Nucleus accumbens (tissue), 56 donors: ENCODE measurements around the gene INSR.

Experiments used
- DNase-seq, 56 donors: peaks; one replicate each; lab custom pipeline; 2025; lab: John Stamatoyannopoulos, UW

The INSR gene

DNA sequence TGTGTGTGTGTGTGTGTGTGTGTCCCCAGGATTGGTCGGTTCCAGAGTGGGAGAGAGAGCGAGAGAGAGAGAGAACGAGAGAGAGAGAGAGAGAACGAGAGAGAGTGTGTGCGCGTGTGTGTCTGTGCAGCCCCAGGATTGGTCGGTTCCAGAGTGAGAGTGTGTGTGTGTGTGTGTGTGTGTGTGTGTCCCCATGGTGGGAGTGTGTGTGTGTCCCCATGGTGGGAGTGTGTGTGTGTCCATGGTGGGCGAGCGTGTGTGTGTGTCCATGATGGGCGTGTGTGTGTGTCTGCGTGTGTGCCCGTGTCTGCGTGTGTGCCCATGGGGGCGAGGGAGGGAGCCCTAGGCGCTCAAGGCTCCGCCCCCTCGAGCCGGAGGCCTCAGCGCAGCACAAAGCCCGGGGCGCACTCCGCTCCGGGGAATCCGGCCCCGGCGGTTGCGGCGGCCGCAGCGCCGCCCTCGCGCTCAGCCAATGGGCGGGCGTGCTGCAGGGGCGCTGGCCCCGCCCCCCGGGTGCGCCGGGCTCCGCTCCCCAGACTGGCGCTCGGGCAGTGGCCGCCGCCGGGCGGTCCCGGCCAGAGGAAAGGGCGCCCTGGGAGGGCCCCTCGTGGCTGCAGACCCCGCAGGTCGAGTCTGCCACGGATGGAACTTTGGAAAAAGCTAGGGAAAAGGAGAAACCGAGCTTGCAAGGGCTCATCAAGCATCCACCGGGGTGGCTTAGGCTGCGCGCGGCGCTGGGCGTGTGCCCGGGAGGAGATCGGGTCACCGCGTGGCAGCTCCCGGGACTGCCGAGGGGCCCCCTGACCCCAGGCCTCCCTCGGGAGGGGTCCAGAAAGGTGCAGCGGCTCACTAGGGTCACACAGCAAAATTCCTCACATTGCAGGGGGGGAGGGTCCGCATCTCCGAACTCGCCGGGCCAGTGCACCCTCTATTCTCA lies 96.2 kb downstream of the INSR start:
- DNase-seq = peak in 55 of 56 donors; percentile 46 to 93 (median 84)

DNA sequence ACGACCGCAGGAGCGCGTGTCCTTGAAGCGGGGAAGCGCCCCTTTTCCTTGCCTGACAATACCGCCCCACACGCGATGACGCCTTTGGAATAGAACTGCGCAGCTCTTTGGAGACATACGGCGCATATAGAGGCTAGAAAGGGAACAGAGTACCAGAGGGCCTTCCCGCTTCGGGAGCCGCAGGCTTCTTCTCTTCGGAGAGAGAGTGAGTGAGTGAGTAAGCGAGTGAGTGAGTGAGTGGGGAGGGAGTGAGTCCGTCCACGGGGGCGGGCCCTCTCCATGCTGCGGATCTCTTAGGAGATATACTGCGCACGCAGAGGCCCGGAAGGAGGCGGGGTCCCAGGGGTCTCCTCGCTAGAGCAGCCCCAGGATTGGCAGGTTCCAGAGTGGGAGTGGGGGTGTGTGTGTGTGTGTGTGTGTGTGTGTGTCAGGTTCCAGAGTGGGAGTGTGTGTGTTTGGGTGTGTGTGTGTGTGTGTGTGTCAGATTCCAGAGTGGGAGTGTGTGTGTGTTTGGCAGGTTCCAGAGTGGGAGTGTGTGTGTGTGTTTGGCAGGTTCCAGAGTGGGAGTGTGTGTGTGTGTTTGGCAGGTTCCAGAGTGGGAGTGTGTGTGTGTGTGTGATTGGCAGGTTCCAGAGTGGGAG lies 97.0 kb downstream of the INSR start:
- peak; percentile 36 to 90 (median 77) for DNase-seq

DNA sequence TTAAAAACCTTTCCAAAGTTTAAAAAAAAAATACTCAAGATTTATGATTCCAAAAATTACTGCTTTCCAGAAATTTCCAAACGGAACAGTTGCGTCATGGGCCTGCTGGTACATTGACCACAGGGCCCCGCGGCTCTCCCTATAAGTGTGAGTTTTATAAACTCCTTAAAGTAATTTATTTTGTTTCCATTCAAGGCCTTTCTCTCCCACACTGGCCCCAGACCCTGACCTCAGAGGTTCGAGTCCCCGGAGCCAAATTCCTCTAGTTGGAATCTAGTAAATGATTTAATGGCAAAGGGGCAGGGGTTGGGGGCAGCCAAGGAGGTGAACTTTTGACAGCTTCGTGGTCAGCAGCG lies 97.5 kb downstream of the INSR start:
- DNase-seq = no peak

DNA sequence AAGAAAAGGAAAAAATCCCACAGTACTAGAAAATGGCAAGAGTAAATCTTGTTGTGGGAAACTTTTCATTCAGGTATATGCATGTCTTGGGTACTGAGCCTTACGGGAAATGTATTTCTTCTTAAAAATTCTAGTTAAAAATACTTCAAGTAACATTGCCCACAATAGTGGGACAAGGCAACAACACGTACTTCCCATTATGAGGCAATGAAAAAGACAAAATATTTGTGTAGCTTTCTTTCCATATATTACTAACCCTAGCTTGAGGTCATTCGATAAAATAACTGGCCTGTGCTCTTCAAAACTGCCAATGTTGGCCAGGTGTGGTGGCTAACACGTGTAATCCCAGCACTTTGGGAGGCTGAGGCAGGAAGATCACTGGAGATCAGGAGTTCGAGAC lies 99.2 kb downstream of the INSR start:
- no peak for DNase-seq

DNA sequence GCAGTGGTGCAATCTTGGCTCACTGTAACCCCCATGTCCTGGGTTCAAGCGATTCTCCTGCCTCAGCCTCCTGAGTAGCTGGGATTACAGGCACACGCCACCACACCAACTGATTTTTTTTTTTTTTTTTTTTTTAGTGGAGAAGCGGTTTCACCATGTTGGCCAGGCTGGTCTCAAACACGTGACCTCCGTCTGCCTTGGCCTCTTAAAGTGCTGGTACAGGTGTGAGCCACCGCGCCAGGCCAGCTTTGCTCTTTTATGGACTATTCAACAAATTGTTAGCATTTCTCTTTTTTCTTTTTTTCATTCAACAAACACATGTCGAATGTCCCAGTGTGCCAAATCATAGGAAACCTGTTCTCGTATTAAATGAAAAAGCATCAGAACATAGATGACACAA lies 99.6 kb downstream of the INSR start:
- DNase-seq = no peak

DNA sequence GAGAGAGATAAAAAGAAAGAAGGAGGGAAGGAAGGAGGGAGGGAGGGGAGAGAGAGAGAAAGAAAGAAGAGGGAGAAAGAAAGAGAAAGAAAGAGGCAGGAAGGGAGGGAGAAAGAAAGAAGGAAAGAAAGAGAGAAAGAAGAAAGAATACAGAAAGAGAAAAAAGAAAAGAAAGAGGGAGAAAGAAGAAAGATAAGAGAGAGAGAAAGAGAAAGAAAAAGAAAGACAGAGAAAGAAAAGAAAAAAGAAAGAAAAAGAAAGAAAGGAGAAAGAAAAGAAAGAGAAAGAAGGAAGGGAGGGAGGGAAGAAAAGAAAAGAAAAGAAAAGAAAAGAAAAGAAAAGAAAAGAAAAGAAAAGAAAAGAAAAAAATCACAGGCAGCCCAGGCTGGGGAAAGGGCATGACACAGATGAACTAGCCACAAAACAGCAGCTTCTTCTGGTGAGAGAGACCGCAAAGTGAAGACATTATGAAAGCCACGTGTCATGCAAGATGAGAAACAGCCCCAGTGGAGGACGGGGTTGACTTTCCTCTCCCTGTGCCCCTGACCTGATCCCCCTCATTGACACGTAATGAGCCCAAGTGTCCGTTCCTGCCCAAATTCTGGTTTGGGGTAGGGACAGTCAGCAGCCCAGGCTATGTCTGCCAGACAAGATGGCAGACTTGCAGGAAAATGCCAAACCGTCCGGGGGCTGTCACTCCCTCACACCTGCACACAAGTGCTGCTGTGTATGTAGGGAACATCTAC lies 102.1 kb downstream of the INSR start:
- no peak for DNase-seq

DNA sequence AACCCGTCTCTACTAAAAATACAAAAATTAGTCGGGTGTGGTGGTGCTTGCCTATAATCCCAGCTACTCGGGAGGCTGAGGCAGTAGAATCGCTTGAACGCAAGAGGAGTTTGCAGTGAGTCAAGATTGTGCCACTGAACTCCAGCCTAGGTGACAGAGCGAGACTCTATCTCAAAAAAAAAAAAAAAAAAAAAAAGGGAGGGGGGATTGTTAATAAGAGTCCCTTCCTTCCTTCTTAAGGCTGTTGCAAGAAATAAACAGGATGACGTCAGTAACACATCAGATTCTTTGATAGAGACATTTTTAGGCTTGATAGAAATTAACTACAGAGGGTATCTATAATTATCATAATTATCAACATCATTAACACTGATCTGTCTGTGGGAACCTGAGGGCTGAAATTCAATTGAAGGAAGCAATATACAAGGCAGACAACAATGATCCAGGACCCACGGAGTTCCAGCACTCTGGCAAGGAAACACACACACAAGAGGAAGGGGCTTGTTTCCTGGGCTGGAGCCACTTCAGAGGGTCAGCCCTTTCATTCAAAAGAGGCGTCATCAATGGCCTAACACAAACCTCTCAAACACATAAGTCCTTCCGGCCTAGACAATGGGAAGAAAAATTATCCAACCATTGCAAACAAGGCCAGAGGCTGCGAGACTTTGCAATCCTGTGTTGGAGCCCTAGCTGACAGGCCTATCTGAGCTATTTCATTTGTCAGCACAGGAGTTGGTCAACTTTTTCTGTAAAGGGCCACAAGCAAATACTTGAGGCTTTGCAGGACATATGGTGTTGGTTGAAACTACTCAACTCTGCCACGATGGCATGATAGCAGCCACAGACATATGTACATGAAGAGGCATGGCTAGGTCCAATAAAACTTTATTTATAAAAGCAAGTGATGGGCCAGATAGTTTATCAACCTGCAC lies 105.2 kb downstream of the INSR start:
- no peak for DNase-seq

DNA sequence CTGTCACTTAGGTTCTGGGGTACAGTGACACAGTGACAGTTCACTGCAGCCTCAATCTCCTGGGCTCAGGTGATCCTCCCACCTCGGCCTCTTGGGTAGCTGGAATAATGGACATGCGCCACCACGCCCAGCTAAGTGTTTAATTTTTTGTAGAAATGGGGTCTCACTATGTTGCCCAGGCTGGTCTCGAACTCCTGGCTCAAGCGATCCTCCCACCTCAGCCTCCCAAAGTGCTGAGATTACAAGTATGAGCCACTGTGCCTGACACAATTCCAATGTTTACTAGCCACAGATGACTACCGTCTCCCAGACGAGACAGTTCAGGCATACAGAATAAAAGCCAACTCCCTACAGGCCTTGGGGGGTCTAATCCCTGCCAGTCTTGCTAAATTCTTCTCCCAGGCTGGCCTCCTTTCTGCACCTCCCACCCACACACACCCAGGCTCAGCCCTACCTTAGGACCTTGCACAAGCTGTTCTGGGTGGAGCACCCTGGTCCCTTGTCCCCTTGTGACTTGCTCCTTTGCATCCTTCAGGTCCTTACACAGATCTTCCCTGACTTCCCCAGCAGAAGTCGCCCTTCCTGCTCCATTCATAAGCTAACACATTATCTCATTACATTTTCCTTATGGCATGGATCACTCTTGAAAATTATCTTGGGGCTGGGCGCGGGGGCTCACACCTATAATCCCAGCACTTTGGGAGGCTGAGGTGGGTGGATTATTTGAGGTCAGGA lies 106.4 kb downstream of the INSR start:
- no peak for DNase-seq

DNA sequence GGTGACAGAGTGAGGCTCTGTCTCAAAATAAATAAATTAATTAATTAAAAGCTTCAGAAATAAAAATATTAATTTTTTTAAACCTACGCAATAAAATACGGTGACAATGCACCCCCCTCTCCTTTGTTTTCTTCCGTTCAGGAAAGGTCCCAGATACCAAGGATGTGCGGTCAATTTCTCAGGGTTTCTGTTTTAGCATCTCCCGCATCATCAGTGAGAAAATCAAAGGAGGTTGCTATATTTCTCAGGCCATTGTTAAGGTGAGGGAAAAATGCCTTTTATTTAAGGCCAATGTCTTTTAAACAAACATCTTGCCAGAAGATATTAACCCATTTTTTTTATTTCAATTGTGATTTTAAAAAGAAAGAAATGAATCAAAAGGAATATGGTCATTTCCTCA lies 111.7 kb downstream of the INSR start:
- DNase-seq = no peak

DNA sequence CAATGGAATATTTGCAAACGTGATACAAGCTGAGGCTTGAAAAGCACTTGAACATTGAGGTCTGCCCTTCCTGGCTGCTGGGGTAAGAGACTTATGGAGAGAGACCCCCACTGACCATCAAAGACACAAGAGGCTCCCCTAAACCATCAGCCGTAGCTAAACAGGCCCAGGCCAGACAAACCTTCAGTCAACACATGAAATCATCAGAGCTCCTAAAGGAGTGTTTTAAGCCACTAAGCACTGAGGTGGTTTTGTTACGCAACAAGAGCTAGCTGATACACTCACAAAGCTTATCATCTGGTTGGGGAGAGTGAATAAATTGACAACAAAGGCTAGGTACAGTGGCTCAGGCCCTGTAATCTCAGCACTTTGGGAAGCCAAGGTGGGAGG lies 114.3 kb downstream of the INSR start:
- DNase-seq = no peak

DNA sequence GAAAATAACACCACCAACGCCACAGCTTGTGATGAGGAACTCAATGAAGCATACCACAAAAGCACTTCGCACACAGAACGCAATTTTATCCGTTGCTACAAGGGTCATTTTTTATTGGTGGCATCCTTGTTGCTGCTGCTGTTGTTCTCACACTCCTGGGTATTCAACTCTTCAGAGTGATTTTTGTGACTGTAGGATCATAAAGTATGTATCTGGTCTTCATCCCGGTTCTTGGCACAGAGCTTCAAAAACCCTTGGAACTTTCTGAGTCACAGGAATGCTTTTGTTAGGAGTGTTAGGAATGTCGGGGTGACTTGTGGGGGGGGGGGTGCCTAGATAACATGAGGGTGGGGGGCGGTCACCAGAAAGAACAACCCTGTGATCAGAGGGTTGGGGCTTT lies 116.3 kb downstream of the INSR start:
- no peak for DNase-seq

DNA sequence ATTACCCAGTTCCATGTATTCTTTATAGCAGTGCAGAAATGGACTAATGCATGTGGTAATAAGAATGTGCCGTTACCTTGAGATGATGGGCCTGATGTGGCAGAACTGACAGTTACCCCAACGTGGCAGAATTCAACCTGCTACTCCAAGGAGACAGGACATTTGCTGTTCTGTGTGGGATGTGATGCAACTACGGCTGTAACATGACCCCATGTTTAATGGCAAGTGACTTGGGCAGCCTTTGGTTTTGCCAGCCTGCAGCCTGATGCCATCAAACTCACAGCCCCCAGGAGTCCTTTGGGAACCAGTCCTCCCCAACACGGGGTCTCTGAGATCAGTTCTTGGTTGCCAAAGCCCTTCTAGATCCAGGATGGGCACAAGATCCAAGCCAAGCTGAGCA lies 117.4 kb downstream of the INSR start:
- DNase-seq = no peak

DNA sequence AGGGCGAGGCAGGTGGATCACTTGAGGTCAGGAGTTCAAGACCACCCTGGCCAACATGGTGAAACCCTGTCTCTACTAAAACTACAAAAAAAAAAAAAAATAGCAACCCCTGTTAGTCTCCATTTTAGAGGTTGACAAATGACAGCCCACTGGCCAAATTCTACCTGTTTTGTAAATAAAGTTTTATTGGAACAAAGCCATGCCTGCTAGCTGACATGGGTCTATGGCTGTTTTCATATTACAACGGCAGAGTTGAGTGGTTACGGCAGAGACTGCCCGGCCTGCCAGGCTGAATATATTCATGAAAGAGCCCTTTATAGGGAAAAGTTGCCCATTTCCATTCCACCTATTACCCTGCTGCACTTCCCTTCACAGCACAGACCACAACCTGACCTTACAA lies 121.4 kb downstream of the INSR start:
- DNase-seq = no peak

DNA sequence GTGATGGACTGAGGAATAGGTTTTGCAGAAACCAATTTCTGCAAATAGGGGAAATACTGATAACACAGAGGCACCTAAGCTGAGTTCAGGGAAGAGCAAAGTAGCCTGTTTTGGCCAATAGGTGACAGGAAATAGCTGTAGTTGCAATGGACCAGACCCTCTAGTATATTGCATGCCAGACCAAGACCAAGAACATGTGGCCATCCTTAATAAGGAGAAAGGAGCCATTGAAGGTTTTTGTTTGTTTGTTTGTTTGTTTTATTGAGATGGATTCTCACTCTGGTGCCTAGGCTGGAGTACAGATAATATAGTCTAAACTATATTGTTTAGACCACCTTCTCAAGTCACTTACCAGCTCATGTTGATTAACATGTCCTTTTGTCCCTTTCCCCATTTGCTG lies 123.2 kb downstream of the INSR start:
- DNase-seq = no peak

DNA sequence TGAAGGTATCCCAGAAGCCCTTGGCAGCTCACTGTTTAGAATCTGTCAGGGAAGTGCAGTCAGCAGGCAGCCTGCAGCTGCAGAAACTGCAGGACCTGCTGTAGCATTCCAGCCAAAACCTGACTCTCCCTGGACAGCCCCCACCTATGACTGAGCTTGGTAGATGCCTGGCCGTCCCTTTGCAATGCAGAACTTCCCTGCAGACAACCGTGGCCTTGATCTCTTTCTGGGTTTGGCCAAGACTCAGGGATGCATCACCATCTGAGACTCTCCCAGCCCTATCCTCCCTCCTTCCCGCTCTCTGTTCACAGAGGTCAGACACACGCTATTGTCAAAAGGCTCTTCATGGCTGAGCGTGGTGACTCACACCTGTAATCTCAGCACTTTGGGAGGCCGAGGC lies 125.3 kb downstream of the INSR start:
- no peak for DNase-seq

DNA sequence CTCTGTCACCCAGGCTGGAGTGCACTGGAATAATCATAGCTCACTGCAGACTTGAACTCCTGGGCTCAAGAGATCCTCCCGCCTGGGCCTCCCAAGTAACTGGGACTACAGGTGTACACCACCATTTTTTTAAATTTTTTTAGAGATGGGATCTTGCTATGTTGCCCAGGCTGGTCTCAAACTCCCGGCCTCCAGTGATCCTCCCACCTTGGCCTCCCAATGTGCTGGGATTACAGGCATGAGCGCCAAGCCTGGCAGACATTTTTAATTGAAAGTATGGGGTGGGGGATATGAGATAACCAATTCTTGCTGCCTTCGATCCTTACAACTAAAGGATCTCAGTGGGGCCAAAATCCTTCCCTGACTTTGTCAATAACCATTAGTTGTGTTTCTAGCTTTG lies 132.9 kb downstream of the INSR start:
- DNase-seq = no peak

DNA sequence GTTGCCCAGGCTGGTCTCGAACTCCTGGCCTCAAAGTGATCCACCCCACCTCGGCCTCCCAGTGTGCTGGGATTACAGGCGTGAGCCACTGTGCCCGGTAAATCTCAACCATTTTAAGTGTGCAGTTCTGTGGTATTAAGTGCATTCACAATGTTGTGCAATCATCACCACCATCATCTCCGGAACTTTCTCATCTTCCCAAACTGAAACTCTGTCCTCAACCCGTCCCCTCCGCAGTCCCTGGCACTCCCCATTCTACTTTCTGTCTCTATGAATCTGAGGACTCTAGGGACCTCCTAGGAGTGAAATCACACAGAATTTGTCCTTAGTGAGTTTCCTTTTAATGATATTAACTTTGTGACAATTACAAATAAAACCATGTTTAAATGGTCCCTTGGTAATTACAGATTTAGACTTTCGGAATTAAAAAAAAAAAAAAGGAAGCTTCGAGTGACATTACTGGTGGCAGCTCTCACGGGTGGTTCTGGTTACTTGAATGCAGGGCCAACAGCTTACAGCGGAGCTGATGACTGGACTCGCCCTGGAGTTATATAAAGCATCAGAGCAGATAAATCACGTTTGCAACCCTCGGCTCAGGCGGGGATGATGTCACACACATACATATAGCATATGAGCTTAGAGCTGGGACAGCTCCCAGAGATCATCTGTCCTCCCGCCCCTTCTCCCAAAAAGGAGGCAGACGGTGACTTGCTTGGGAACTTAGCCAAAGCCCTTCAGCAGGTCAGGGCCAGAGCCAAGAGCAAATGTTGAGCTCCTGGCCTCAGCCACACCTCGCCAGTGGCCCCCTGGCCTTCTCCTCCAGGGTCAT lies 134.9 kb downstream of the INSR start:
- DNase-seq = no peak

DNA sequence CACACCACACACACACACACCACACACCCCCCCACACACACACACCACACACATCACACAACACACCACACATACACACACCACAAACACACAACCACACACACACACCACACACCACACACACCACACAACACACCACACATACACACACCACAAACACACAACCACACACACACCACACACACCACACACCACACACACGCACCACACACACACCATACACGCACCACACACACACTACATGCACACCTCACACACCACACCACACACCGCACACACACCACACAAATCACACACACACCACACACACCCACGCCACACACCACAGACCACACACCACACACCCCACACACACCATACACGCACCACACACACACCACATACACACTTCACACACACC lies 141.2 kb downstream of the INSR start:
- no peak for DNase-seq

DNA sequence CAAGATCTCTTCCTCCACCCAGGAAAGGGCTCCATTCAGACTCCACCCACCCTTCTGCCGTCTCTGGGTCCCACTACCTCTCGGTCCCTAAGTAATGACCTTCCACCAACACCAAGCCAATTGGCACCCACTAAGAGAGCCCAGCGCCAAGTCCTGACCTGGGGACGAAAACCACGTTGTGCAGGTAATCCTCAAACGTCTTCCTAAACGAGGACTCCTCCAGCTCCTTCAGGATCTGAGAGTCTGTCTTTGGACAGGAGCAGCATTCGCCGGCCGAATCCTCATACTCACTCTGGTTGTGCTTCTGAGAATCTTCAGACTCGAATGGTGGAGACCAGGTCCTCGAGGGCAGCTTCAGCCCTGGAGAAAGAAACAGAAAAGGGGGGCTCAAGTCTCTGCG lies 141.6 kb downstream of the INSR start:
- no peak for DNase-seq
